K562 (cell line): ENCODE data around the gene BCKDK. TPM values are rescaled to one million over a fixed set of nuclear protein-coding genes. Genes with fewer than 3 reads are reported as not detected.

ENCODE experiments used
- ATAC-seq: fragments of 200-7000 bp; cut with Tn5 transposase; 3 replicates; pipeline ENCODE4 v1.9.1; 2020; ENCODE audit warnings: moderate library complexity
- BruUV-seq: library from RNA; stranded (reverse); fragments of 400-500 nt; replicated peaks from 2 replicates; lab custom pipeline; 2021; lab: Mats Ljungman, UMichigan
- CTCF ChIA-PET: fragments of 300-600 bp; formaldehyde crosslinking; extraction: SDS; loops from one replicate; lab custom pipeline; 2021; ENCODE audit warnings: low intra/inter-chr PET ratio; lab: Yijun Ruan, JAX
- POLR2A ChIA-PET: fragments of 300-600, 350-650 bp; sonication (Branson Sonifier 250); formaldehyde crosslinking; extraction: SDS; loops from one replicate; lab custom pipeline; 2021; ENCODE audit warnings: antibody characterized with exemption, inconsistent platforms; lab: Yijun Ruan, JAX
- DNase-seq, 4 experiments: peaks; one replicate each; pipeline versions ENCODE4 v3.0.0 to v3.0.0-alpha.2; 2011 to 2018; ENCODE audit warnings: low spot score in 3 of 4, mixed read lengths in 3 of 4; ENCODE audit errors: extremely low read depth in 1 of 4
- FAIRE-seq: peaks from 2 replicates; lab custom pipeline; 2011; peaks lifted over from hg19 to GRCh38; lab: Jason Lieb, UNC
- H2AFZ ChIP-seq: 2 replicates; pipeline ENCODE4 v1.6.0; 2011; ENCODE audit warnings: low read depth, low read length, control low read depth, inconsistent platforms
- H3K27ac ChIP-seq: fragments of 200-600 bp; 3 replicates; pipeline ENCODE4 v1.8.0; 2011; ENCODE audit warnings: low read depth, mild to moderate bottlenecking, control low read depth, inconsistent platforms, low read length, moderate library complexity, mixed read lengths; ENCODE audit errors: extremely low read depth
- H3K27me3 ChIP-seq, 2 experiments: fragments of 300-600 bp in 1 of 2; 2 replicates in 1 of 2; 3 replicates in 1 of 2; pipeline versions ENCODE4 v1.6.0 to v1.8.0; 2011; ENCODE audit warnings: inconsistent platforms in 2 of 2, low read length in 2 of 2, mild to moderate bottlenecking in 1 of 2, mixed read lengths in 1 of 2, moderate library complexity in 1 of 2; ENCODE audit not compliant: control insufficient read depth in 2 of 2, insufficient read depth in 2 of 2
- H3K36me3 ChIP-seq: fragments of 300-600 bp; 3 replicates; pipeline ENCODE4 v1.8.0; 2011; ENCODE audit warnings: mild to moderate bottlenecking, low read length, inconsistent platforms; ENCODE audit not compliant: control insufficient read depth, insufficient read depth
- H3K4me1 ChIP-seq, 2 experiments: fragments of 200-600 bp in 1 of 2; replicated peaks in 1 of 2; 2 replicates in 1 of 2; 3 replicates in 1 of 2; pipeline versions ENCODE4 v1.5.1 to v1.8.0; 2011; ENCODE audit warnings: inconsistent platforms in 2 of 2, low read length in 2 of 2, mild to moderate bottlenecking in 1 of 2, mixed read lengths in 1 of 2, moderate library complexity in 1 of 2; ENCODE audit not compliant: control insufficient read depth in 2 of 2, insufficient read depth in 2 of 2
- H3K4me2 ChIP-seq: 2 replicates; pipeline ENCODE4 v1.6.1; 2011; ENCODE audit warnings: low read length, control low read depth, inconsistent platforms, mixed read lengths; ENCODE audit not compliant: insufficient read depth
- H3K4me3 ChIP-seq: fragments of 200-600 bp; sonication (generic), shearing (Covaris generic); 2 replicates; pipeline ENCODE4 v1.5.1; 2016; ENCODE audit warnings: control low read depth, inconsistent platforms
- H3K79me2 ChIP-seq: fragments of 200-600 bp; 3 replicates; pipeline ENCODE4 v1.8.0; 2011; ENCODE audit warnings: low read length, inconsistent platforms; ENCODE audit not compliant: control insufficient read depth, insufficient read depth
- H3K9ac ChIP-seq, 2 experiments: 2 replicates each; pipeline versions ENCODE4 v1.6.0 to v1.6.1; 2011; ENCODE audit warnings: low read depth in 2 of 2, low read length in 2 of 2, control low read depth in 1 of 2, inconsistent platforms in 1 of 2, mild to moderate bottlenecking in 1 of 2, mixed read lengths in 1 of 2; ENCODE audit not compliant: insufficient read depth in 1 of 2
- H3K9me1 ChIP-seq: one replicate; pipeline ENCODE4 v1.6.0; 2011; ENCODE audit warnings: inconsistent platforms, mild to moderate bottlenecking, low read length, moderate library complexity; ENCODE audit not compliant: control insufficient read depth, insufficient read depth
- H3K9me3 ChIP-seq: replicated peaks from 2 replicates; pipeline ENCODE4 v1.5.1; 2011; ENCODE audit warnings: low read depth, low read length, inconsistent platforms; ENCODE audit not compliant: control insufficient read depth, insufficient read depth
- H4K20me1 ChIP-seq: replicated peaks from 2 replicates; pipeline ENCODE4 v1.6.1; 2011; ENCODE audit warnings: low read length, inconsistent platforms, mixed read lengths; ENCODE audit not compliant: control insufficient read depth, insufficient read depth
- BACH1 ChIP-seq: fragments of 200-800 bp; sonication (Bioruptor generic); IDR thresholded peaks from 2 replicates; pipeline ENCODE4 v1.6.1; 2016; ENCODE audit warnings: missing genetic modification characterization, missing compliant biosample characterization
- BCOR ChIP-seq: fragments of 450-650 bp; IDR thresholded peaks from 2 replicates; pipeline ENCODE4 v1.6.1; 2016
- CEBPB ChIP-seq: fragments of 450-650 bp; IDR thresholded peaks from 2 replicates; pipeline ENCODE4 v1.6.1; 2016; ENCODE audit warnings: missing genetic modification characterization, missing compliant biosample characterization
- FOS ChIP-seq: IDR thresholded peaks from 3 replicates; pipeline ENCODE4 v1.6.1; 2011; ENCODE audit not compliant: insufficient read length; ENCODE audit errors: extremely low read depth
- HDAC8 ChIP-seq: fragments of 450-650 bp; IDR thresholded peaks from 2 replicates; pipeline ENCODE4 v1.6.1; 2016; ENCODE audit warnings: mild to moderate bottlenecking, missing genetic modification characterization, moderate library complexity, missing compliant biosample characterization
- ILK ChIP-seq: fragments of 450-650 bp; IDR thresholded peaks from 2 replicates; pipeline ENCODE4 v1.6.1; 2016; ENCODE audit warnings: missing genetic modification characterization, low read depth, mild to moderate bottlenecking, missing compliant biosample characterization, moderate library complexity, borderline replicate concordance
- MAZ ChIP-seq, 2 experiments: fragments of 450-650 bp in 1 of 2; sonication (generic) in 1 of 2; formaldehyde crosslinking; IDR thresholded peaks in 1 of 2; conservative IDR thresholded peaks in 1 of 2; 2 replicates each; pipeline versions ENCODE4 v1.4.0 to v1.5.0; 2020; ENCODE audit warnings: mild to moderate bottlenecking in 1 of 2, missing genetic modification reagents in 1 of 2
- NR3C1 ChIP-seq: sonication (generic); formaldehyde crosslinking; IDR thresholded peaks from 2 replicates; pipeline ENCODE4 v1.8.1; 2022; ENCODE audit warnings: missing genetic modification reagents
- TGIF2 ChIP-seq: sonication (generic); formaldehyde crosslinking; IDR thresholded peaks from 2 replicates; pipeline ENCODE4 v1.8.1; 2022; ENCODE audit warnings: mild to moderate bottlenecking, missing genetic modification reagents, moderate library complexity
- ZNF23 ChIP-seq: fragments of 250-450 bp; sonication (Bioruptor Pico); IDR thresholded peaks from 2 replicates; pipeline ENCODE4 v1.4.0; 2020; ENCODE audit warnings: mild to moderate bottlenecking
- ZNF24 ChIP-seq: fragments of 450-650 bp; IDR thresholded peaks from 2 replicates; pipeline ENCODE4 v1.6.1; 2016
- ZNF551 ChIP-seq: fragments of 250-450 bp; sonication (Bioruptor Pico); IDR thresholded peaks from 2 replicates; pipeline ENCODE4 v1.5.0; 2021; ENCODE audit warnings: mild to moderate bottlenecking, moderate library complexity
- WGBS: fragments of 100-300 bp; shearing (Covaris generic); methylation state at CpG from one replicate; pipeline ENCODE4 v1.1.6; 2016; ENCODE audit warnings: low coverage, mixed read lengths; ENCODE audit not compliant: insufficient coverage; ENCODE audit errors: missing lambda C conversion rate; 5-methylcytosine and 5-hydroxymethylcytosine counted together
- in situ Hi-C: fragments of 300-500 bp; cut with MboI; formaldehyde crosslinking; loops from 4 replicates; pipeline ENCODE4 v1.15.0; 2018; ENCODE audit warnings: inconsistent platforms, mixed read lengths
- intact Hi-C: fragments of 100-400 bp; cut with micrococcal nuclease; formaldehyde crosslinking; loops from 2 replicates; pipeline ENCODE4 v1.14.2; 2022
- polyA plus RNA-seq, 8 experiments: library from polyadenylated mRNA; depleted of rRNA in 4 of 8; stranded (reverse) in 5 of 8; unstranded in 3 of 8; fragments of >200 nt; fragmentation: Nextera tagmentation in 2 of 8; fragmentation: Illumina TruSeq in 1 of 8; extraction: Ambion mirVana in 2 of 8; extraction: Trizol in 1 of 8; gene quantifications; 2 replicates each; pipeline versions ENCODE4 v1.2.1 to v1.2.3, GENCODE V29; 2011 to 2014; ENCODE audit warnings: inconsistent platforms in 1 of 8, missing spikeins in 1 of 8
- total RNA-seq, 7 experiments: library from RNA; depleted of rRNA in 6 of 7; stranded (reverse); fragments of >200 nt in 6 of 7; fragmentation: Illumina TruSeq in 2 of 7; extraction: Trizol in 2 of 7; gene quantifications; 2 replicates each; pipeline versions ENCODE4 v1.2.1 to v1.2.3, GENCODE V29; 2011 to 2021; ENCODE audit warnings: low replicate concordance in 1 of 7
- TF ChIP-seq, protein P1 (sequence below): sonication (generic); formaldehyde crosslinking; IDR thresholded peaks from 2 replicates; pipeline ENCODE4 v1.8.1; 2023; ENCODE audit warnings: mild to moderate bottlenecking, missing genetic modification reagents
- TF ChIP-seq, protein P2 (sequence below): IDR thresholded peaks from 3 replicates; pipeline ENCODE4 v1.6.1; 2011; ENCODE audit warnings: borderline replicate concordance, mild to moderate bottlenecking; ENCODE audit not compliant: insufficient read length, insufficient read depth

Gene BCKDK
- total and polyA plus RNA-seq, 9 of the 15 experiments (the other 6 are each of a cell fraction or from before 2014, with no cell fraction given): 0.58 to 34.8 (median 13.1) TPM

DNA sequence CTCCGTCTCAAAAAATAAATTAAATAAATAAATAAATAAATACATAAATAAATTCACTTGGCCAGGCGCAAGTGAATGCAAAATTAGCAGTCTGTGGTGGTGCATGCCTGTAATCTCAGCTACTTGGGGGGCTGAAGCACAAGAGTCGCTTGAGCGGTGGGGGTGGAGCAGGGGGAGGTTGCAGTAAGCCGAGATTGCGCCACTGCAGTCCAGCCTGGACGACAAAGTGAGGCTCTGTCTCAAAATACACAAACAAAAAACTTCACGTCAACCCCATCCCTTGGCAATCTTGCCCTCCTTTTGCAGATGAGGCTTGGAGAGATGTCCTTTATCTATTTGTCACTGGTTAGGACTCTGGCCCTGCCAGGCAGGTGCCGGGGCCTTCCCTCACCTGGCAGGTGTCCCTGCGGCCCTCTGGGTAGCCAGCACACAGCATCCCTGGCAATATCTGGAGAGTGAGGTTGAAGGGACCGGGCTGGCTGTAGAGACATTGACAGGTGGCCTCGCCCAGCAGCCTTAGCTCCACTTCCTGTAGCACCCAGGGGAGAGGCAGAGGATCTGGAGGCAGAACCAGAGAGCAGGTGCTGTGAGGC is 37.3 kb downstream of the BCKDK start:
- DNase-seq: no peak
- ATAC-seq: no peak
- Histone ChIP-seq H3K9me3 (no peaks in the 10 kb centered on the region), H3K27me3 (peaks cover 15 to 21% of the 10 kb centered on the region in 2 experiments; a peak in 4 of 5 replicates), H3K4me1 (peaks cover 11 to 51% of the 10 kb centered on the region in 2 experiments), H4K20me1 (no peaks in the 10 kb centered on the region; the same call in 1 of the 2 replicates), H3K9ac (no peak overlapping the region), H3K27ac (no peak overlapping the region), H2AFZ (no peak overlapping the region), H3K36me3 (no peaks in the 10 kb centered on the region), H3K9me1 (no peaks in the 10 kb centered on the region), H3K79me2 (no peaks in the 10 kb centered on the region), H3K4me2 (no peak overlapping the region), H3K4me3 (no peak overlapping the region)
- intact Hi-C loops (loop anchor here (10.0 kb wide), 1 partner anchor 161 kb away; the partner anchor contains the start of gene HSD3B7), in situ Hi-C loops (no loop called here)
- 10% methylated on average over 12 of the region's 12 CpGs for WGBS
- no TSS peak for BruUV-seq
- TF ChIP-seq, protein P1, sequence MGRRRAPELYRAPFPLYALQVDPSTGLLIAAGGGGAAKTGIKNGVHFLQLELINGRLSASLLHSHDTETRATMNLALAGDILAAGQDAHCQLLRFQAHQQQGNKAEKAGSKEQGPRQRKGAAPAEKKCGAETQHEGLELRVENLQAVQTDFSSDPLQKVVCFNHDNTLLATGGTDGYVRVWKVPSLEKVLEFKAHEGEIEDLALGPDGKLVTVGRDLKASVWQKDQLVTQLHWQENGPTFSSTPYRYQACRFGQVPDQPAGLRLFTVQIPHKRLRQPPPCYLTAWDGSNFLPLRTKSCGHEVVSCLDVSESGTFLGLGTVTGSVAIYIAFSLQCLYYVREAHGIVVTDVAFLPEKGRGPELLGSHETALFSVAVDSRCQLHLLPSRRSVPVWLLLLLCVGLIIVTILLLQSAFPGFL (CRISPR knock-in tag): no peak
- peak; percentile 70 for TF ChIP-seq CEBPB
- FAIRE-seq: no peak
- ChIA-PET CTCF (no interaction called here), POLR2A (interaction anchor here (0.6 to 3.5 kb wide), 7 partner anchors 11 to 143 kb away, joined by 3 to 24 read pairs (median 3); partner anchors contain the start of gene FUS)

DNA sequence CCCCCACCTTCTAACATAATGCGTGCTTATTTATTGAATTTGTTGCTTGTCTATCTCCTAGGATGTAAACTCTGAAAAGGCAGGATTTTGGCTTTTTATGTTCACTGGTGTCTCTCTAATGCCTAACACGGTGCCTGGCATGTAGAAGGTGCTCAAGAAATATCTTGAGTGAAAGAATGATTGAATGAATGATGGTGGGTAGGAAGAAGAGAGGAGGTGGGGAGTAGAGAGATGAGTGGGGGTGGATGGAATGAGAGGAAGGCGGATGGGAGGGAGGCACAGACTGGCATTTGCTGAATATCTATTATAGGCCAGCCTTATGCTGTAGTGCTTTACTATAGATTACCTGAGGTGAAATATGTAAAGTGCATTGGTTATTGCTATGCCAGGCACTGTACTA is 39.4 kb downstream of the BCKDK start:
- no peak overlapping the region for H3K9ac ChIP-seq
- no peaks in the 10 kb centered on the region for H3K9me3 ChIP-seq
- H2AFZ ChIP-seq: no peak overlapping the region
- no peaks in the 10 kb centered on the region for H3K36me3 ChIP-seq
- in situ Hi-C loops (no loop called here), intact Hi-C loops (loop anchor here (10.0 kb wide), 1 partner anchor 163 kb away; the partner anchor contains the start of gene HSD3B7)
- DNase-seq (no peak), ATAC-seq (no peak), FAIRE-seq (no peak)
- no peaks in the 10 kb centered on the region for H3K9me1 ChIP-seq
- peaks cover 2 to 34% of the 10 kb centered on the region in 2 experiments; a peak in 4 of 5 replicates for H3K4me1 ChIP-seq
- H3K27ac ChIP-seq: no peak overlapping the region
- no peak overlapping the region for H3K4me3 ChIP-seq
- ChIA-PET CTCF (no interaction called here), POLR2A (interaction anchor here (0.7 kb wide), 1 partner anchor 32 kb away, joined by 3 read pairs; the partner anchor contains the start of gene FUS)
- no peaks in the 10 kb centered on the region; the same call in 1 of the 2 replicates for H4K20me1 ChIP-seq
- WGBS: 21% methylated on average over 3 of the region's 3 CpGs
- no TSS peak for BruUV-seq
- peaks cover 15 to 21% of the 10 kb centered on the region in 2 experiments; a peak in 4 of 5 replicates for H3K27me3 ChIP-seq
- peak overlapping the region; percentile 67; the same call in 1 of the 2 replicates for H3K4me2 ChIP-seq
- H3K79me2 ChIP-seq: no peaks in the 10 kb centered on the region
- TF ChIP-seq NR3C1 (CRISPR knock-in tag): no peak
- TF ChIP-seq, protein P2, sequence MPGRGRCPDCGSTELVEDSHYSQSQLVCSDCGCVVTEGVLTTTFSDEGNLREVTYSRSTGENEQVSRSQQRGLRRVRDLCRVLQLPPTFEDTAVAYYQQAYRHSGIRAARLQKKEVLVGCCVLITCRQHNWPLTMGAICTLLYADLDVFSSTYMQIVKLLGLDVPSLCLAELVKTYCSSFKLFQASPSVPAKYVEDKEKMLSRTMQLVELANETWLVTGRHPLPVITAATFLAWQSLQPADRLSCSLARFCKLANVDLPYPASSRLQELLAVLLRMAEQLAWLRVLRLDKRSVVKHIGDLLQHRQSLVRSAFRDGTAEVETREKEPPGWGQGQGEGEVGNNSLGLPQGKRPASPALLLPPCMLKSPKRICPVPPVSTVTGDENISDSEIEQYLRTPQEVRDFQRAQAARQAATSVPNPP: no peak
- TF ChIP-seq ZNF551 (CRISPR knock-in tag): no peak
- peak; percentile 60; the same call in 1 of the 2 replicates for TF ChIP-seq ZNF24
- 0 out of 2 replicates have a peak, but pooled peaks have one; percentile 28 for TF ChIP-seq BCOR
- TF ChIP-seq BACH1: no peak
- no peak for TF ChIP-seq ZNF23 (CRISPR knock-in tag)
- no peak for TF ChIP-seq FOS
- TF ChIP-seq MAZ (CRISPR knock-in tag; conservative IDR thresholded peaks at IDR 0.05 in 1 of 2, IDR thresholded peaks at IDR 0.05 in 1 of 2): no peak
- TF ChIP-seq ILK: no peak
- no peak for TF ChIP-seq HDAC8
- no peak for TF ChIP-seq TGIF2
